ENCODE measurements around the gene KIF16B.

Gene KIF16B

DNA sequence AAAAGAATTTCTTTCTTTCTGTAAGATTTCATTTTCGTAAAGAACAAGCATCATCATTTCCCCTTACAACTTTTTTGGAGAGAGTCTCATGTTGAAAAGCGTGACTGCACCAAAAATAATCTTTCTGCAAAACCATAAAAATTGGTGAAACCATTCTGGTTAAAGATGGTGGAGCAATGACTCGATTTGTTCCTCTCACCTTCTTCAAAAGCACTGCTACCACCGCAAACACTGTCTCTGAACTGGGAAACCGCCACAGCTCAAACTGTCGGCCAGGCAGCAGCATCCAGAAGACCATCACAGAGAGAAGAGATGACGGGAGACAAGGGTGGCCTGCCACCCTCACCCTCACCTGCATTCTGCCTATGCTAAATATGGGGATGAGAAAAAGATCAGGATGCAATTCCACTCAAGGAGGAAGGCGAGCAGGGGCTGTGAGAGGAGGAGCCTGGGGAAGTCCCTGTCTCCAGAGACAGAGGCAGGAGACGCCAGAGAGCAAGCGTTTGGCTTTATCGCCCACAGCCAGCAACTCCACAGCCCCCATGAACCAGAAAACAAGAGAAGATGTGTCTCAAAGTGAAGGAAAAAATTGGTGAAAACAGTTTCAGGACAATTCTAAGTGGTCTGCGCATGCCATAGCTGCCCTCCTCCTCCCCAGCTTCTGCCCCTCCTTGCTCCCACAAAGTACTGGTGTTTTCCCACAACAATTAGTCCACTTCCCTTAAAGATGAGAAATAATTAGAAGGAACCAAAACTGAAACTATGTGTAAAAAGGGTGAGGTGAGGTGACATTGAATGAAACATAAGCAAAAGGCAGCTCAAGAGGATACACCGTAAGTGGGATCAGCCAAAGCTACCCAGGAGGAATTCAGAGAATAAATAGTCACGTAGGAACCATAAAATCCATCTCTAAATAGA is 255.5 kb downstream of the KIF16B start:
- Histone ChIP-seq H3K4me2 (ENCODE audit: insufficient read depth, low read length) (no peak overlapping the region), H3K4me1 (ENCODE audit: insufficient read depth, low read length) (no peaks in the 10 kb centered on the region), H3K9ac (ENCODE audit: low read depth, low read length) (no peak overlapping the region), H3K9me3 (ENCODE audit: insufficient read depth, low read length, severe bottlenecking) (no peaks in the 10 kb centered on the region), H3K27me3 (ENCODE audit: insufficient read depth, low read length, poor library complexity) (no peaks in the 10 kb centered on the region), H2AFZ (ENCODE audit: low read depth, low read length) (no peak overlapping the region), H3K36me3 (ENCODE audit: insufficient read depth, low read length) (no peaks in the 10 kb centered on the region), H3K79me2 (ENCODE audit: insufficient read depth, low read length) (no peaks in the 10 kb centered on the region), H3K27ac (ENCODE audit: low read length) (no peak overlapping the region), H4K20me1 (ENCODE audit: insufficient read depth, low read length) (no peaks in the 10 kb centered on the region), H3K4me3 (ENCODE audit: low read depth in 1 of 2, low read length in 2 of 2) (no peak overlapping the region)
- DNase-seq (no peak), ATAC-seq (ENCODE audit: insufficient read depth, low read depth) (no peak)
- TF ChIP-seq, protein P1, sequence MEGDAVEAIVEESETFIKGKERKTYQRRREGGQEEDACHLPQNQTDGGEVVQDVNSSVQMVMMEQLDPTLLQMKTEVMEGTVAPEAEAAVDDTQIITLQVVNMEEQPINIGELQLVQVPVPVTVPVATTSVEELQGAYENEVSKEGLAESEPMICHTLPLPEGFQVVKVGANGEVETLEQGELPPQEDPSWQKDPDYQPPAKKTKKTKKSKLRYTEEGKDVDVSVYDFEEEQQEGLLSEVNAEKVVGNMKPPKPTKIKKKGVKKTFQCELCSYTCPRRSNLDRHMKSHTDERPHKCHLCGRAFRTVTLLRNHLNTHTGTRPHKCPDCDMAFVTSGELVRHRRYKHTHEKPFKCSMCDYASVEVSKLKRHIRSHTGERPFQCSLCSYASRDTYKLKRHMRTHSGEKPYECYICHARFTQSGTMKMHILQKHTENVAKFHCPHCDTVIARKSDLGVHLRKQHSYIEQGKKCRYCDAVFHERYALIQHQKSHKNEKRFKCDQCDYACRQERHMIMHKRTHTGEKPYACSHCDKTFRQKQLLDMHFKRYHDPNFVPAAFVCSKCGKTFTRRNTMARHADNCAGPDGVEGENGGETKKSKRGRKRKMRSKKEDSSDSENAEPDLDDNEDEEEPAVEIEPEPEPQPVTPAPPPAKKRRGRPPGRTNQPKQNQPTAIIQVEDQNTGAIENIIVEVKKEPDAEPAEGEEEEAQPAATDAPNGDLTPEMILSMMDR (IDR thresholded peaks at IDR 0.05; ENCODE audit: borderline replicate concordance, extremely low read depth, low read length, poor library complexity, severe bottlenecking): no peak
- no peak for TF ChIP-seq EZH2 (IDR thresholded peaks at IDR 0.05; ENCODE audit: borderline replicate concordance, low read depth, low read length, severe bottlenecking)

DNA sequence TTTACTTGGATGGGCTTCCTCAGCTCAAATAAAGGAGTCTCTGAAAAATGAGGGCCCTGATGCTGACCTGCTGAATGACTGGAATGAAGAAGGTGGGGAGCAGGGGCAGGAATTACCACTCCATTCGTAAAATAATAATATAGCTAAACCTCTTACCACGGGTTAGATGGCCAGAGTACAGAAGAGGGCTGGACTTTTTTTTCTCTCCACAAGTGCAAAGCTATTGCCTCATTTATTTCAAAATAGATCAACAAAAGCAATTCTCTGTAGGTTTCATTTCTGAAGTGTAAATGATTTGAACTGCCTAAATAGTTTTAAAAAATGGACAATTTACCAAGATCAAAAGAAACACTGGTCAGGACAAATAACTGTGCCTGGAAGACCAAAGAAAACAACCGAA is 256.7 kb downstream of the KIF16B start:
- TF ChIP-seq, protein P1 (IDR thresholded peaks at IDR 0.05; ENCODE audit: borderline replicate concordance, extremely low read depth, low read length, poor library complexity, severe bottlenecking): no peak
- TF ChIP-seq EZH2 (IDR thresholded peaks at IDR 0.05; ENCODE audit: borderline replicate concordance, low read depth, low read length, severe bottlenecking): no peak
- no peaks in the 10 kb centered on the region for H3K36me3 ChIP-seq (ENCODE audit: insufficient read depth, low read length)

DNA sequence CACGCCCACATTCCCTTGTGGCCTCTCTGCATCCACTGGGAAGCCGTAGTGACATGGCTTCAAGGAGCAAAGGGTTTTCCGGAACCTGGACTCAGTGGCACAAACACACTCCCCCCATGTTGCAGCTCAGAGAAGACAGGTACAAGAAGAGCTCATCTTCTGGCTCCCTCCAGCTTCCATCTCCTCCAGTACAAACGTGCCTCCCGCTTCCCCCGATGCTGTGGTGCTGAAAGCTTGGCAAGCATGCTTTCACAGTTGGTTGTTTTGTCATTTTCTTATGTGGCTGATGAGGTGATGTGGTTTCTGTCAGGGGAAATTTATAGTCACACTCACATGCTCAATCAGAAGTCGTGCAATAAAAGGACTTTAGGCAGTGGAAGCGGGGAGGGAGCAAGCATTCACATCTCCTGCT is 258.5 kb downstream of the KIF16B start:
- Histone ChIP-seq H3K79me2 (ENCODE audit: insufficient read depth, low read length) (no peaks in the 10 kb centered on the region), H3K36me3 (ENCODE audit: insufficient read depth, low read length) (no peaks in the 10 kb centered on the region), H3K4me1 (ENCODE audit: insufficient read depth, low read length) (no peaks in the 10 kb centered on the region), H3K4me2 (ENCODE audit: insufficient read depth, low read length) (no peak overlapping the region), H2AFZ (ENCODE audit: low read depth, low read length) (no peak overlapping the region), H3K9ac (ENCODE audit: low read depth, low read length) (no peak overlapping the region), H3K27me3 (ENCODE audit: insufficient read depth, low read length, poor library complexity) (no peaks in the 10 kb centered on the region), H4K20me1 (ENCODE audit: insufficient read depth, low read length) (no peaks in the 10 kb centered on the region), H3K4me3 (ENCODE audit: low read depth in 1 of 2, low read length in 2 of 2) (no peak overlapping the region), H3K27ac (ENCODE audit: low read length) (no peak overlapping the region), H3K9me3 (ENCODE audit: insufficient read depth, low read length, severe bottlenecking) (no peaks in the 10 kb centered on the region)
- ATAC-seq (ENCODE audit: insufficient read depth, low read depth) (no peak), DNase-seq (no peak)
- TF ChIP-seq, protein P1 (IDR thresholded peaks at IDR 0.05; ENCODE audit: borderline replicate concordance, extremely low read depth, low read length, poor library complexity, severe bottlenecking): no peak
- no peak for TF ChIP-seq EZH2 (IDR thresholded peaks at IDR 0.05; ENCODE audit: borderline replicate concordance, low read depth, low read length, severe bottlenecking)

More for the DNA sequence above, 256.7 kb downstream of the KIF16B start:
- H3K79me2 ChIP-seq (ENCODE audit: insufficient read depth, low read length): no peaks in the 10 kb centered on the region
- no peak for ATAC-seq (ENCODE audit: insufficient read depth, low read depth)
- H3K4me2 ChIP-seq (ENCODE audit: insufficient read depth, low read length): no peak overlapping the region
- H3K9ac ChIP-seq (ENCODE audit: low read depth, low read length): no peak overlapping the region
- no peaks in the 10 kb centered on the region for H4K20me1 ChIP-seq (ENCODE audit: insufficient read depth, low read length)
- no peak overlapping the region for H3K27ac ChIP-seq (ENCODE audit: low read length)
- H3K9me3 ChIP-seq (ENCODE audit: insufficient read depth, low read length, severe bottlenecking): no peaks in the 10 kb centered on the region
- no peak for DNase-seq
- no peak overlapping the region for H3K4me3 ChIP-seq (ENCODE audit: low read depth in 1 of 2, low read length in 2 of 2)
- H2AFZ ChIP-seq (ENCODE audit: low read depth, low read length): no peak overlapping the region
- H3K27me3 ChIP-seq (ENCODE audit: insufficient read depth, low read length, poor library complexity): no peaks in the 10 kb centered on the region
- H3K4me1 ChIP-seq (ENCODE audit: insufficient read depth, low read length): no peaks in the 10 kb centered on the region

Measured in DND-41 (cell line).